Kidney (tissue), 14 donors: ENCODE data around the gene ABI3BP. TPM values are rescaled to one million over a fixed set of nuclear protein-coding genes. Genes with fewer than 3 reads are reported as not detected.

ENCODE experiments used
- DNase-seq, 5 donors: peaks; one replicate each; pipeline ENCODE4 v3.0.0-alpha.2; 2013 to 2020
- FAIRE-seq: peaks from 2 replicates; lab custom pipeline; 2012; peaks lifted over from hg19 to GRCh38; lab: Jason Lieb, UNC
- H3K27ac ChIP-seq, 2 donors: one replicate each; pipeline ENCODE4 v1.7.0; 2013; ENCODE audit warnings: low read depth in 2 of 2, low read length in 2 of 2, inconsistent platforms in 1 of 2
- H3K27me3 ChIP-seq: one replicate; pipeline ENCODE4 v1.7.1; 2013; ENCODE audit warnings: low read length, inconsistent platforms; ENCODE audit not compliant: control insufficient read depth, insufficient read depth
- H3K36me3 ChIP-seq, 3 donors: one replicate each; pipeline versions ENCODE4 v1.7.0 to v1.7.1; 2013; ENCODE audit warnings: low read length in 3 of 3, control low read depth in 1 of 3, inconsistent platforms in 1 of 3; ENCODE audit not compliant: insufficient read depth in 3 of 3, control insufficient read depth in 2 of 3
- H3K4me1 ChIP-seq, 3 donors: one replicate each; pipeline versions ENCODE4 v1.7.0 to v1.7.1; 2013; ENCODE audit warnings: low read length in 3 of 3, inconsistent platforms in 1 of 3, low read depth in 1 of 3; ENCODE audit not compliant: control insufficient read depth in 2 of 3, insufficient read depth in 2 of 3
- H3K4me3 ChIP-seq, 3 donors: one replicate each; pipeline versions ENCODE4 v1.7.0 to v1.8.1; 2013; ENCODE audit warnings: low read length in 3 of 3, control low read depth in 1 of 3, inconsistent platforms in 1 of 3
- H3K9ac ChIP-seq, 3 donors: one replicate each; pipeline versions ENCODE4 v1.7.0 to v1.7.1; 2013; ENCODE audit warnings: low read length in 3 of 3, control low read depth in 1 of 3, inconsistent platforms in 1 of 3
- H3K9me3 ChIP-seq, 3 donors: one replicate each; pipeline versions ENCODE4 v1.7.0 to v1.7.1; 2013; ENCODE audit warnings: low read length in 3 of 3, control low read depth in 1 of 3, inconsistent platforms in 1 of 3; ENCODE audit not compliant: control insufficient read depth in 2 of 3, insufficient read depth in 1 of 3
- intact Hi-C: fragments of 100-400 bp; cut with DNase I; formaldehyde crosslinking; loops from one replicate; pipeline ENCODE4 v1.11.1; 2022
- polyA plus RNA-seq: library from polyadenylated mRNA; stranded (reverse); fragments of 350-450 nt; fragmentation: Illumina TruSeq; extraction: RNeasy Lipid Tissue Mini Kit (QIAGEN cat#74804); gene quantifications from one replicate; pipeline ENCODE4 v1.2.3, GENCODE V29; 2014; ENCODE audit warnings: low read depth, low replicate concordance; ENCODE audit not compliant: insufficient read depth
- total RNA-seq: library from RNA; stranded (reverse); fragmentation: NEBNext Ultra II Directional; extraction: Animal tissue kit (Norgen Biotek cat#: 25700); gene quantifications from one replicate; pipeline ENCODE4 v1.2.1, GENCODE V29; 2021
- TF ChIP-seq, protein P1 (sequence below): IDR thresholded peaks from 3 replicates; pipeline ENCODE4 v1.5.1; 2012; ENCODE audit warnings: mild to moderate bottlenecking, moderate library complexity, borderline replicate concordance; ENCODE audit not compliant: insufficient read depth; ENCODE audit errors: extremely low read depth
- donor health status: control.
- donor health status: control.
- donor health status: control.
- donor health status: control.
- donor health status: control.
- donor health status: DM: yes; HTN: yes; CAD: no.
- donor health status: Normal renal cell carcinoma (clear cell type).

Gene ABI3BP
- total and polyA plus RNA-seq, 2 donors from 2014 or later: 7.1 to 160 TPM

GRCh38 chr3:100720426-100720825 lies 272.8 kb downstream of the ABI3BP start:
- H3K27ac ChIP-seq: no peak overlapping the region
- peaks cover 0 to 16% (median 11%) of the 10 kb centered on the region in 3 donors for H3K36me3 ChIP-seq
- H3K9me3 ChIP-seq: no peaks in the 10 kb centered on the region
- no peak overlapping the region for H3K9ac ChIP-seq
- no peak for DNase-seq
- H3K4me3 ChIP-seq: no peak overlapping the region
- intact Hi-C loops: no loop called here
- TF ChIP-seq, protein P1, sequence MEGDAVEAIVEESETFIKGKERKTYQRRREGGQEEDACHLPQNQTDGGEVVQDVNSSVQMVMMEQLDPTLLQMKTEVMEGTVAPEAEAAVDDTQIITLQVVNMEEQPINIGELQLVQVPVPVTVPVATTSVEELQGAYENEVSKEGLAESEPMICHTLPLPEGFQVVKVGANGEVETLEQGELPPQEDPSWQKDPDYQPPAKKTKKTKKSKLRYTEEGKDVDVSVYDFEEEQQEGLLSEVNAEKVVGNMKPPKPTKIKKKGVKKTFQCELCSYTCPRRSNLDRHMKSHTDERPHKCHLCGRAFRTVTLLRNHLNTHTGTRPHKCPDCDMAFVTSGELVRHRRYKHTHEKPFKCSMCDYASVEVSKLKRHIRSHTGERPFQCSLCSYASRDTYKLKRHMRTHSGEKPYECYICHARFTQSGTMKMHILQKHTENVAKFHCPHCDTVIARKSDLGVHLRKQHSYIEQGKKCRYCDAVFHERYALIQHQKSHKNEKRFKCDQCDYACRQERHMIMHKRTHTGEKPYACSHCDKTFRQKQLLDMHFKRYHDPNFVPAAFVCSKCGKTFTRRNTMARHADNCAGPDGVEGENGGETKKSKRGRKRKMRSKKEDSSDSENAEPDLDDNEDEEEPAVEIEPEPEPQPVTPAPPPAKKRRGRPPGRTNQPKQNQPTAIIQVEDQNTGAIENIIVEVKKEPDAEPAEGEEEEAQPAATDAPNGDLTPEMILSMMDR: no peak
- FAIRE-seq: no peak
- no peaks in the 10 kb centered on the region for H3K4me1 ChIP-seq
- no peaks in the 10 kb centered on the region for H3K27me3 ChIP-seq

GRCh38 chr3:100719136-100719535 lies 274.1 kb downstream of the ABI3BP start:
- no peak overlapping the region for H3K9ac ChIP-seq
- FAIRE-seq (no peak), DNase-seq (no peak)
- peaks cover 3 to 16% (median 13%) of the 10 kb centered on the region in 3 donors for H3K36me3 ChIP-seq
- no peak overlapping the region for H3K4me3 ChIP-seq
- no peaks in the 10 kb centered on the region for H3K27me3 ChIP-seq
- H3K27ac ChIP-seq: no peak overlapping the region
- intact Hi-C loops: no loop called here
- no peaks in the 10 kb centered on the region for H3K9me3 ChIP-seq
- TF ChIP-seq, protein P1: no peak
- no peaks in the 10 kb centered on the region for H3K4me1 ChIP-seq

DNA sequence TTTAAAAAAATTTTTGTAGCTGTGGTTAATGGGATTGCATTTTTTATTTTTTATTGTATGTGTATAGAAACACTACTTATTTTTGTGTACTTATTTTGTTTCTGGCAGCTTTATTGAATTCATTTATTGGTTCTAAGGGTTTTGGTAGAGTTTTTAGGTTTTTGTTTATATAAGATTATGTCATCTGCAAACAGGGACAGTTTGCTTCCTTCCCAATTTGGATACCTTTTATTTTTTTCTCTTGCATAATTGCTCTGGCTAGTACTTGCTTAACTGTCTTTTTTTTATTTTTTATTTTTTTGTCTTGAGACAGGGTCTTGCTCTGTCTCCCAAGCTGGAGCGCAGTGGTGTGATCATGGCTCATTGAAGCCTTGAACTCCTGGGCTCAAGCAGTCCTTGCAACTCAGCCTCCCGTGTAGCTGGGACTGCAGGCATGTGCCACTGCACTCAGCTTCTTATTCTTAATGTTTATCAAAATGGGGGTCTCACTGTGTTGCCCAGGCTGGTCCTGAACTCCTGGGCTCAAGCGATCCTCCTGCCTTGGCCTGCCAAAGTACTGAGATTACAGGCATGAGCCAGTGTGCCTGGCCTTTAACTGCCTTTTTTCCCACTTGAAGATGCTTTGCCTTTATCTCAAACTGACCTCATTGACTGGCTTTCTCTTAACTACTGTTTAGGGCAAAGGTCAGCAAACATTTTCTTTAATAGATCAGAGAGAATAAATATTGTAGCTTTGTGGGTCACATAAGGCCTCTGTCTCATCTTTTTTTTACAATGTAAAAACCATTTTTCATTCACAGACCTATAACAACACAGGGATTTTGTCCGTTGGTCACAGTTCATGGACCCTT lies 275.4 kb downstream of the ABI3BP start:
- FAIRE-seq (no peak), DNase-seq (no peak)
- Histone ChIP-seq H3K4me1 (no peaks in the 10 kb centered on the region), H3K27ac (no peak overlapping the region), H3K9ac (no peak overlapping the region), H3K36me3 (peaks cover 3 to 16% (median 13%) of the 10 kb centered on the region in 3 donors), H3K9me3 (no peaks in the 10 kb centered on the region), H3K27me3 (no peaks in the 10 kb centered on the region), H3K4me3 (no peak overlapping the region)
- TF ChIP-seq, protein P1: no peak
- intact Hi-C loops: no loop called here
